ENCODE results near the gene MUC20. TPM values are rescaled to one million over a fixed set of nuclear protein-coding genes. Genes with fewer than 3 reads are reported as not detected.

MUC20 gene
- polyA plus RNA-seq, 1 experiment, result 0.48 TPM

- H3K4me3 ChIP-seq (ENCODE audit: low read depth, low read length), result no peak overlapping the region
- DNase-seq (ENCODE audit: low read depth), result no peak
- H3K36me3 ChIP-seq (ENCODE audit: control insufficient read depth, insufficient read depth, low read length), result no peaks in the 10 kb centered on the region
- ChIA-PET CTCF (no interaction called here), POLR2A (no interaction called here)
- TF ChIP-seq, protein P1, sequence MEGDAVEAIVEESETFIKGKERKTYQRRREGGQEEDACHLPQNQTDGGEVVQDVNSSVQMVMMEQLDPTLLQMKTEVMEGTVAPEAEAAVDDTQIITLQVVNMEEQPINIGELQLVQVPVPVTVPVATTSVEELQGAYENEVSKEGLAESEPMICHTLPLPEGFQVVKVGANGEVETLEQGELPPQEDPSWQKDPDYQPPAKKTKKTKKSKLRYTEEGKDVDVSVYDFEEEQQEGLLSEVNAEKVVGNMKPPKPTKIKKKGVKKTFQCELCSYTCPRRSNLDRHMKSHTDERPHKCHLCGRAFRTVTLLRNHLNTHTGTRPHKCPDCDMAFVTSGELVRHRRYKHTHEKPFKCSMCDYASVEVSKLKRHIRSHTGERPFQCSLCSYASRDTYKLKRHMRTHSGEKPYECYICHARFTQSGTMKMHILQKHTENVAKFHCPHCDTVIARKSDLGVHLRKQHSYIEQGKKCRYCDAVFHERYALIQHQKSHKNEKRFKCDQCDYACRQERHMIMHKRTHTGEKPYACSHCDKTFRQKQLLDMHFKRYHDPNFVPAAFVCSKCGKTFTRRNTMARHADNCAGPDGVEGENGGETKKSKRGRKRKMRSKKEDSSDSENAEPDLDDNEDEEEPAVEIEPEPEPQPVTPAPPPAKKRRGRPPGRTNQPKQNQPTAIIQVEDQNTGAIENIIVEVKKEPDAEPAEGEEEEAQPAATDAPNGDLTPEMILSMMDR (IDR thresholded peaks at IDR 0.05; ENCODE audit: insufficient read depth, low read depth, low read length), result no peak
- H3K27me3 ChIP-seq (ENCODE audit: control insufficient read depth, insufficient read depth, low read length), result peaks cover 7% of the 10 kb centered on the region; the same call in 1 of the 2 replicates
Observed at GRCh38 chr3:195751560-195751959, 30.8 kb downstream of the MUC20 start.

- ChIA-PET CTCF (no interaction called here), POLR2A (no interaction called here)
- Histone ChIP-seq H3K36me3 (ENCODE audit: control insufficient read depth, insufficient read depth, low read length) (no peaks in the 10 kb centered on the region), H3K4me3 (ENCODE audit: low read depth, low read length) (no peak overlapping the region), H3K27me3 (ENCODE audit: control insufficient read depth, insufficient read depth, low read length) (peaks cover 9% of the 10 kb centered on the region)
- TF ChIP-seq, protein P1 (IDR thresholded peaks at IDR 0.05; ENCODE audit: insufficient read depth, low read depth, low read length), result no peak
- no peak for DNase-seq (ENCODE audit: low read depth)
Observed at GRCh38 chr3:195752066-195752465, 31.3 kb downstream of the MUC20 start.

DNA sequence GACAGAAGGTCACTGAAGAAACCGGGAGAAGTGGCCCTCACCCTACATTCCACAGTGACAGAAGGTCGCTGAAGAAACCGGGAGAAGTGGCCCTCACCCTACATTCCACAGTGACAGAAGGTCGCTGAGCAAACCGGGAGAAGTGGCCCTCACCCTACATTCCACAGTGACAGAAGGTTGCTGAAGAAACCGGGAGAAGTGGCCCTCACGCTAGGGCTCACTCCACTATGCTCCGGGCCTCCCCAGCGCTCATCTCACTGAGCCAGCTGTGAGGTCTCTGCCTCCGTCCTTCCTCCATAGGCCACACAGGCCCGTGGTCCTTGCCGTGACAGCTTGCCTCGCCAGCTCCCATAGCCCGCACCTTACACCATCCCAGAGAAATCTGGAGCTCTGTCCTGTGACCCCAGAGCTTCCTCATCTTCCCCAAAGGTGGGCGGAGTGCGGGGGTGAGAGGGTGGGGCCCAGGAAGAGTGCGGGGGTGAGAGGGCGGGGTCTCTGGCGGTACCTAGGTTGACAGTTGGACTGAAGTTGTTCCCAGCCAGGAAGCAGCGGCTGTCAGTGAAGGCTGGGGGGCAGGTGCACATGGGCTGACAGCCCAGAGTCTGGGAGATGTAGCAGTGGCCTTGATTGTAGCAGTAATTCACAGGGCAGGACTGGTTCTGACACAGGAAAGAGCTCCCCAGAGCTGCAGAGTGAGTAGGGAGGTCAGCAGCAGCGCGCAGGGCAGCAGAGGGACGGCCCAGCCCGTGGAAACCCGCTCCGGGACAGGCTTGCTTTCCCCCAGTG is 32.0 kb downstream of the MUC20 start:
- ChIA-PET POLR2A (no interaction called here), CTCF (no interaction called here)
- Histone ChIP-seq H3K27me3 (ENCODE audit: control insufficient read depth, insufficient read depth, low read length) (peaks cover 11% of the 10 kb centered on the region), H3K36me3 (ENCODE audit: control insufficient read depth, insufficient read depth, low read length) (no peaks in the 10 kb centered on the region), H3K4me3 (ENCODE audit: low read depth, low read length) (no peak overlapping the region)
- DNase-seq (ENCODE audit: low read depth), result no peak
- TF ChIP-seq, protein P1 (IDR thresholded peaks at IDR 0.05; ENCODE audit: insufficient read depth, low read depth, low read length), result no peak

GRCh38 chr3:195753581-195753980 is 32.8 kb downstream of the MUC20 start:
- peaks cover 13% of the 10 kb centered on the region for H3K27me3 ChIP-seq (ENCODE audit: control insufficient read depth, insufficient read depth, low read length)
- no peak for DNase-seq (ENCODE audit: low read depth)
- TF ChIP-seq, protein P1 (IDR thresholded peaks at IDR 0.05; ENCODE audit: insufficient read depth, low read depth, low read length), result no peak
- H3K4me3 ChIP-seq (ENCODE audit: low read depth, low read length), result no peak overlapping the region
- CTCF ChIA-PET, result no interaction called here
- POLR2A ChIA-PET, result no interaction called here
- H3K36me3 ChIP-seq (ENCODE audit: control insufficient read depth, insufficient read depth, low read length), result no peaks in the 10 kb centered on the region

- POLR2A ChIA-PET, result no interaction called here
- no peak for DNase-seq (ENCODE audit: low read depth)
- Histone ChIP-seq H3K4me3 (ENCODE audit: low read depth, low read length) (no peak overlapping the region), H3K27me3 (ENCODE audit: control insufficient read depth, insufficient read depth, low read length) (peaks cover 14% of the 10 kb centered on the region), H3K36me3 (ENCODE audit: control insufficient read depth, insufficient read depth, low read length) (no peaks in the 10 kb centered on the region)
- TF ChIP-seq, protein P1 (IDR thresholded peaks at IDR 0.05; ENCODE audit: insufficient read depth, low read depth, low read length), result no peak
- CTCF ChIA-PET, result no interaction called here
Observed at GRCh38 chr3:195754141-195754540, 33.4 kb downstream of the MUC20 start.

Measured in BJ (cell line).